NCI-H2227 treated with DMSO at 0.1 percent for 48 hours (cell line): ENCODE measurements around the gene FAM20C.
A peak's percentile ranks its signal among the peaks of the same experiment; 100 is the strongest.

Source experiments
- DNase-seq: peaks from one replicate; lab custom pipeline; 2025; lab: John Stamatoyannopoulos, UW

Gene FAM20C

DNA sequence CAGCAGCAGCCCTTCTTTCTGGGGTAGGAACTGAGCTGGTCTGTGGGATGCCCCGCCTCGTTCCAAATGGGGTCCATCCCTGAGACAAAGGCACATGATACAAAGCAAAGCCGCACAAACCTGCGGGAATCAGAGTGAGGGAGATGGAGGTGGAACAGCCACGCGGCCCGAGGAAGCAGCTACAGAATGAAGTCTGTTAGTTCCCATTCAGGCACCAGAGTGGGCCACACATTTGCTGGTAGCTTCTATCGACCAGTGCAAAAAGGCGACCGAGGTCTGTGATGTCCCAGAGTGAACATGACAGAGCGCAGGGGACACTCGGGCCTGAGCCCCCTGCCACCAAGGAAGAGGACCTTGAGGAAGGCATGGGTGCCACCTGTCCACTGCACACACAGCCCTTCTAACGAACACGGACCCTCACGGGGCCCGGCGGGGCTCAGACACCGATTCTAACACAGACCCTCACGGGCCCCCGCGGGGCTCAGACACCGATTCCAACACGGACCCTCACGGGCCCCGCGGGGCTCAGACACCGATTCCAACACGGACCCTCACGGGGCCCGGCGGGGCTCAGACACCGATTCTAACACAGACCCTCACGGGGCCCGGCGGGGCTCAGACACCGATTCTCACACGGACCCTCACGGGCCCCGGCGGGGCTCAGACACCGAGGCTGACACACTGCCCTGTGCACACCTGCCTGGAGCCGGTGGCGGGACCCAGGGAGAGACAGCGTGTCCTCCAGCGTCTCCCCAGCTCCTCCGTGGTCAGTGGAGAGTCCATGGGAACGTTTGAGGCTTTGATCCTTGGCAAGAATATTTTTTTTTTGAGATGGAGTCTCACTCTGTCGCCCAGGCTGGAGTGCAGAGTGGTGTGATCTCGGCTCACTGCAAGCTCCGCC, 32.8 kb upstream of the FAM20C start:
- no peak for DNase-seq

DNA sequence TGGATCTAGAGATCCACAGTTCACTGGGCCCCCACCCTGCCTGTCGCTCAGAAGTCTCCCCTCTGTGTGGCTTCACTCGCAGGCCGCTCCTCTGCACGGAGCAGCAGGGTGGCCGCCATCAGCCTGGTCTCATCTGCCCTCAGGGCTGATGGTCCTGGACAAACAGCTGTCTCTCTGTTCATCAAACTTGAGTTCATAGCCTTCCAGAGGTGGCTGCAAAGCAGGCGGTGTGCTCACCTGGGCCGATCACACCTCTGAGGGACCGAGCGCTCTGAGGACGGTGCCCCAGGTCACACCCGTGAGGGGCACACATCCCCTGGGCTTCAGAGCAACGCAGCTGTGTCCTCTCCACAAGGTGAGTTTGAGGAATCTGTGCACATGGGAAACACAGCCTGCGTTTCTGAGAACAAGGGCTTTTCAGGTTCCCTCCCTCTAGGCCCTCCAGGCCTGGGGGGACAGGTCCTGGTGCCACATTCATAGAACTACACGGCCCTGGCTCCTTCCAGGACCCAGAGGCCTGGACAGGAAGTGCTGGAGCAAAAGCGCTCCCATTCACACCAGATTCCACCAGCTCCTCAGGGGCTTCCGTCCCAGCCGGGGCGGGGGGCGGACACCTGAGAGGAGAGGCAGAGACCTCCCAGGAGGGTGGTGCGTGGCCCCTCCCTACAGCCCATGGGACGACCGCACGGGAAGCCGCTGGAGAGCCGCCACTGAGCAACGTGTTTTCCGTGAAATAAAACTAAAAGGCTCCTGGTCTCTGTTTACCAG, 31.2 kb upstream of the FAM20C start:
- no peak for DNase-seq

DNA sequence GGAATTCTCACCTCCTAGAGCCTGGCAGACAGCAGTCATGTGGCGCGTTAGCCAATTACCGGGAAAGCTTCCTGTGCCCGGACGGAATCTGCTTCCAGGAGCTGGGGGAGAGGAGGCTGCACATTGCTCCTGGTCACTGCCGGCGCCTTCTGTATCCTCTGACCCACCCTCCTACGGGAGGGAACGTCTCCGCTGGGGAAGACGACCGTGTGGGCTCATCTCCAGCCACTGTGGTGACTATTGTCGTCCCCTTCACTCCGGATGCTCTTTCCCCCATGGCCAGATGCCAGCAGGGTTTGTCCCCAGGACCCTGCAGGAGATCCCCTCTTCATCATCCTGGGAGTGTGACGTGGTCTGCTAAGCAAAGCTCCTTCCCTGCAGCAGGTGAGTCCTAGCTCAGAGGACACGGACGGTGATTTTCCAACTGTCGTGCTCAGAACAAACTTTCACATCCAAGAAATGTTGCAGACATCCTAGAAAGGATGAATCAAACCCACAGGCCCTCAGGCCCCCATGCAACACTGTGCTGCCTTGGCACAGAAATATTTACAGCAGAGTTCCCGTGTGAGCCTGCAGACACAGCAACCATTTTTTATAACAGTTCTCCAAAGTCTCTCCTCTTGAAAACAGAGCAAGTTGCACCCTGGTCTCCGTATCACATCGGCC, 29.6 kb upstream of the FAM20C start:
- peak; percentile 7 for DNase-seq

DNA sequence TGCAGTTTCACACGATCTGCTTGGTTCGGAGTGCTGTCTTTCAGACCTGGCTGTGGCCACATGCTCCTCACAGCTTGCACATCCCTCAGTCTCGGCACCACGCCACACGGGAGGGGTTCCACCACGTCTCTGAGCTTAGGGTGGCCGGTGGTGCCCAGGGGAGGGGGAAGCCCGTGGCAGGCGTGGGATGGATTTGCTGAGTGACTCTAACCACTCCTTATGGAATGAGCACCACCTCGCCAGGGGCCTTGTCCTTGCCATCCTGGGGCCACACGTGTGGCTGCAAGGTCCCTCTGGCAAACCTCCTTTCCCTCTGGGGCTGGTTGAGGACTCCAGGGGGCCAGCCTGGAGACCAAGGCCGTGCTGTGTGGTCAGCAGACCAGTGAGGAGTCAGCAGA, 29.1 kb upstream of the FAM20C start:
- no peak for DNase-seq

DNA sequence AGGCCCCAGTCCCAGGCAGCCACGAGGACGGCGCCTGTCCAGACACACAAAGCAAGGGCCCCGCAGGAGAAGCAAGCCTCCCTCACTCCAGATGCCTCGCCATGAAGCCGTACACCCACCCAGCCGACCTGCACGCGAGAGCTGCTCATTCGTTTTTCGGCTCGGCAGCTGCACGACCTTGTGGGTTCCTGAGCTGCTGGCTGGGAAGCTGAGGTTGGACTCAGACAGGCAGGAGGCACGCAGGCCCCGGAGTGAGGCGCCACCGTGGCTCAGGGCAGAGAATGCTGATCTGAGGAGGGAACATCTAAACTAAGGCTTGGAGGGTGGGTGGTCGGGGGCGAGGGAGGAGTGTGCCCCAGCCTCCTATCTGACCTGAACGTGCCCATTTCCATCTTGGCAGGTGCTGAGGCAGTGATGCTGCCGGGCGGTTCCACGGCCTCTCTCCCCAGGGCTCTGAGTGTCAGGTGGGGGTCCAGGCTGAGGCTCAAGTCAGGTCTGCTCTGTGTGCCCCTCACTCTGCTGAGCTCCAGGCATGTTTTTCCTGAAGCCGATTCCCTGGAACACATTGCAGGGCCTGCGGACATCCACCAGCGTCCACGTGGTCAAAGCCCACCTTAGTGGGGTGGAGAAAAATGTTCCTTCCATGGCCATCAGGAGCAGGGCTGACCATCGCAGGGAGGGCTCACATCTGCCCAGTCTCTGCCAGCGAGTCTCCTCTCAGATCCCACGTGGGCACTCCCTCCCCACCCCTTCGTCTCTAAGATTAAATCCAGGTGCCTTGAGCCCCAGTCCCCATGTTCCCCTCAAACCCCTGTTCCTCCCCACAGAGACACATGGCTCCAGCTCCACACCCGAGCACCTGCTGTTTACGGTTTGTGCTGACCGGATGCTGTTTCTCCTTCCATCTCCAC, 28.1 kb upstream of the FAM20C start:
- no peak for DNase-seq

DNA sequence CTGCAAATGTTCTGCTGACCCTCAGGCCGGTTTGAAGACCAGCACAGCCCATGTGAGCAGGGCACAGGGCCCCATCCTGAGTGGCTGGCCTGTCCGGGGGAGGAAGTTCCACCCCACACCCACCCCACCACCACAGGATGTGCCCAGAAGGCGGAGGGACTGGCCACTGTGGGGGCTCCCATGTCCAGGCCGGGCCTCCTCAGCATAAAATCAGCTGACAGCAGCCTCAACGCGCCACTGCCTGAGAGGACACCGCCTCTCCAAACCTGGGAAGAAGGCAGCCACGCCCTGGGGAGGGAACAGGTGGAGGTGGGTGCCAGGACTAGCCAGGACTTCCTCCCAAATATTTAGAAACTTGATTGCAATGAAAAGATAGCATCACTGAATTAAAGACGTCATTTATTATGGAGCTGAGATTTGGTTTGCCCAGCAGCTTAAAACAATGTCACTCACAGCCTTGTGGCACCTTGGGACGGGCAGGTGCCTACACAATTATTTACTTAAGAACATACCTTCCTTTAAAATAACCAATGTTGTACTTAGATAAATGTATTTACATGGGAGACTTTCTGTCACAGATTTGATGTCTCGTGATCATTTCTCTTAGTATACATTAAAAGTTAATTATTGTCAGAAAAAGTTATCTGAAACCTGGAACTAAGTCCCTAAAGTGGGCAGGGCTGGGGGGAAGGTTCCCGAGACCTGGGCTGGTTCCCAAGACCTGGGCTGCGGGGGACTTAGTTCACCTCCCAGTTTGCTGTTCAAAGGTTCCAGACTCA, 27.3 kb upstream of the FAM20C start:
- no peak for DNase-seq

DNA sequence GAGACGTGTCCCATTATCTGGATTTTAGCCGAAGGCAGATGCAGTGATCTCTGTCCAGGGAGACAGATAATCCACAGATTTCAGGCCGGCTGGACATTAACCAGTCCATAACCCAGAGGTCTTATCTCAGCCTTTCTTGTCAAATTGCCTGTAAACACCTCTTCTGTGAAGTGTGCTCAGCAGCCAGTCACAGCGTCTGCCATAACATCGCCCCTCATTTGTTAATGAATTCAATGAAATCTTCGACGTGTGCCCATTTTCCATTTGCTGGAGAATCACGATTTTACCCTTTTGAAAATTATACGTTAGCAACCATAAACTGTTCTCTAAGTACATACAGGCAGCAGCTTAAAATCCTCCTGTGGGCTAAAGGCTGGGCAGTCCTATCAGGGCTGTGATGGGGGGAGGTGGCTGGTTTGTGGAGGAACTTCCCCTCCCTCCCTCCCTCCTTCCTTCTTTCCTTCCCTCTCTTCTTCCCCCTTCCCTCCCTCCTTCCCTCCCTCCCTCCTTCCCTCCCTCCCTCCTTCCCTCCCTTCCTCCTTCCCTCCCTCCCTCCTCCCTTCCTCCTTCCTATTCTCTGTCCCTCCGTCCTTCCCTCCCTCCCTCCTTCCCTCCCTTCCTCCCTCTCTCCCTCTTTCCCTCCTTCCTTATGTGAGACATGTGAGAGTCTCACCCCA, 26.6 kb upstream of the FAM20C start:
- peak; percentile 15 for DNase-seq

DNA sequence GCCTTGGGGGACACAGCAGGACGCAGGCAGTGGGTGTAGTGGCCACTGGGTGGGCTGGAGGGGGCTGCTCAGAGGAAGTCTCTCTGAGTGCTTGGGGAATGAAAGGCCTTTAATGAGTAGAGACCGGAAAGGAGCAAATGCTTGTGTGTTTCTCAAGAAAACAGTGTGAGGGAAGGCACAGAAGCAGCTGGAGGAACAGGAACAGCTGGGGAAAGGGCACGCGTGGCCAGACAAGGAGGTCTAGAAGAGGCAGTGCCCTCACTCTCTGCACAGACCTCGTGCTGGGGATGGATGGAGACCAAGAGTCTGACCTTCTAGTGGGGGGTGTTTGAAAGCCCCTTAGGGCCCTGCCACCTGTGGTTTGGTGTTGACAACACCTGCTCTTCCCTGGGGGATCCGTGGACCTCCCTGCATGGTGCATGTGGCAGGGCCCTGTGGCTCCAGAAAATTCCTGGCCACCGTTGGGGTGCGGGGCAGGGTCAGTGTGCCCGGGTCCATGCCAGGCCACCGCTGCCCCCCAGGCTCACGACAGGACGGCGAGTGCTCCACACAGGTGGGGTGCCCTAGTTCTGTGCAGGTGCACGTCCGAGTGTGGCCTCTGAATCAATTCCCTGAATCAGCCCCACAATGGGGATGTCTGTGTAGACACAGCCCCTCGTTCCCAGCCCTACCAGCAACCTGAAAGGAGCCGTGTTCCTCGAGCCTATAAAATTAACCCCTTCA, 25.9 kb upstream of the FAM20C start:
- DNase-seq, result no peak

DNA sequence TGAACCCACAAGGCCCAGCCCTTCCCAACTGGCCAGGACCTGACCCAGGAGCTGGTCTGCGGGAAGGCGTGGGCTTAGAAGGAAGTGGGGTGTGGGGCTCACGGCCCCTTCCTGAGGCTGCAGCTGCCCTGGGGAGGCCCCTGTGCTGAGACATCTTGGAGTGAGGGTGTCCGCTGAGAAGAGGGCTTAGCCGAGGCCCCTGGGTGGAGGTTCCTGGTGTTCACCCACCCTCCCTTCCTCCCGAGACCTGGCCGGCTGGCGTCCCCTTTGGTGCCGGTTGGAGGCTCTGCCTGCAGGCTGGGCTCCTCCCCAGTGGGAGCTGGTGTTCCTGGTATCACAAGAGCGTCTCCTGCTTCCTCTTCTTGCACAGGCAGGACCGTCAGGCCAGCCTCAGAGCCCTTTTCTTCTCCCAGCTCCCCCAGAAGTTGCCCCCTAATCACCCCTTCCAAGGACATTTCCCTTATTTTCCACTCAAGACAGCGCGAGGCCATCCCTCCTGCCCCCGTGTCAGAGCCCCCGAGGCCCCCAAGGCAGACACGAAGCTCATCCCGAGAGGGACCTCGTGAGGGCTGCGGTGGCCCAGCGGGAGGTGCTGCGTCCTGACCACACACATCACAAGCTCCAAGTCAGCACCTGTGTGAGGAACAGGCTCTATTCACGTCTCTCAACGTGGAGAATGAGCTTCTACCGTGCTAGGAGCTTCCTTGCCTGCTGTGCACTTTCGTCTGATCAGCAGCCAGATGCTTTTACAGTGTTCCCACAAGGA, 25.1 kb upstream of the FAM20C start:
- no peak for DNase-seq

DNA sequence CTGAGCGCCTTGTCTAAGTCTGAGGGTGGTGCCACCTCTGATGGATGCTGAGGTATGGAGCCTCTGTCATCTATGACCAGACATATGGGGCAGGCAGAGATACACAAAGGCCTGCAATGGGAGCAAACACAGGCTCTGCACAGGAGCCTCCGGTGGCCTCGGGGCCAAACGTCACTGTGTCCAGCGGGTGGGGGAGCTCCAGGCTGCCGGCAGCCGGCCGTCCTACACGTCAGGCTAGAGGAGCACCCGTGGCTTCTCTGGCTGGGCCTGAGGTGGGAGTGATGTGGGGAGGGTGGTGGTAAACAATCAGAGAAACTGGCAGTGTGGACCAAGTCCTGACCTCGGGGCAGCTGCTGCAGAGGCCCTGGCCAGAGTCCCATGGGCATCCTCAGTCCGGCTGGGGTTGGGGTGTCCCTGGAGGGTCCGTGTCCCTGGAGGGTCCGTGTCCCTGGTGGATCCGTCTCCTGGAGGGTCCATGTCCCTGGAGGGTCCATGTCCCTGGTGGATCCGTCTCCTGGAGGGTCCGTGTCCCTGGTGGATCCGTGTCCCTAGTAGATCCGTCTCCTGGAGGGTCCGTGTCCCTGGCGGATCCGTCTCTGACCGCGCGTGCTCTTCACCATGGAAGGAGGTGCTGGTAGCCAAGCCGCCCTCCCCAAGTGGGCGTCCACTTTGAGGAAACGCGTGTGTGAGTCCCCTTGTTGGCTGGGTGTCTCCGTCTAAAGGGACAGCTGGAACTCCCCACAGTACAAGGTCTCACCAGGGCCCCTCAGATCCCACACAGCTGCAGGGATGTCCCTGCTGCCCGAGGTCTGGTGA, 24.2 kb upstream of the FAM20C start:
- no peak for DNase-seq

DNA sequence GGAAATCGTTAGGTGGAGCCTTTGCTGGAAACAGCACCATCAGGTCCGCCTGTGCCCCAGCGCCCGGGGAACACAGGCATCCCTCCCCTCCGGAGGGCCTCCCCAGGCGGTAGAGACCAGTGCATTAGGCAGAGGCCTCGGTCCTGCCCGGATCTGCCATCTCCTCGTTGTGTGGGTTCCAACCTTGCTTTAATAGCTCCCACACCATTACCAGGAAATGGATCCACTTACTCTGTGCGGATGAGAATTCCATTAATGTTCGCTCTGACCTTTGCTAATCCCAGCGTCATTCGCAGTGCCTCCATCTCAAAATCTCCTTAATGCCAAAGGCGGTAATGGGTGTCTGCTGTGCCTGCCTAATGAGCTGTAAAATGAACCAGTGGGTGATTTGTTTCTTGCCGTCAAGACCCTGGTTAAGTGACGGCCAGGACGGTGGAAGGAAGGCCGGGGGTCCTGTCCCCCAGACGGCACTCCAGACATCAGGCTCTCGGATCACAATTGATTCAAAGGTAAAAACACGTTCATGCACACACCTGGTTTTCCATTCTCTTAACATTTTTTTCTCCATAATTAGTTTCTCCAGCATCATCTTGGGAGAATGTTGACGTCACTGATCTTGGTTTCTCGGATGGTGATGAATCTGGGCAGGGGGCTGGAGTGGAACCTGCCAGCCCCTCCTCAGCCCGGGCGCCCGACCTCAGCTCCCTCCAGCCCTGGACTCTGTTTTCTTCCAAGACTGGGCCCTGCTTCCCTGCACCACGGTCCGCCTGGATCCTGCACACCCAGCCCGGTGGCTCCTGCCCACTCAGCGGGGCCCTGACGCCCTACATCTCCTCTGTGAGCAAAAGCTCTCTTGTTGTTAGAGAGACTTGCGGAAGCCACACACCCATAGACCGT, 22.8 kb upstream of the FAM20C start:
- no peak for DNase-seq

DNA sequence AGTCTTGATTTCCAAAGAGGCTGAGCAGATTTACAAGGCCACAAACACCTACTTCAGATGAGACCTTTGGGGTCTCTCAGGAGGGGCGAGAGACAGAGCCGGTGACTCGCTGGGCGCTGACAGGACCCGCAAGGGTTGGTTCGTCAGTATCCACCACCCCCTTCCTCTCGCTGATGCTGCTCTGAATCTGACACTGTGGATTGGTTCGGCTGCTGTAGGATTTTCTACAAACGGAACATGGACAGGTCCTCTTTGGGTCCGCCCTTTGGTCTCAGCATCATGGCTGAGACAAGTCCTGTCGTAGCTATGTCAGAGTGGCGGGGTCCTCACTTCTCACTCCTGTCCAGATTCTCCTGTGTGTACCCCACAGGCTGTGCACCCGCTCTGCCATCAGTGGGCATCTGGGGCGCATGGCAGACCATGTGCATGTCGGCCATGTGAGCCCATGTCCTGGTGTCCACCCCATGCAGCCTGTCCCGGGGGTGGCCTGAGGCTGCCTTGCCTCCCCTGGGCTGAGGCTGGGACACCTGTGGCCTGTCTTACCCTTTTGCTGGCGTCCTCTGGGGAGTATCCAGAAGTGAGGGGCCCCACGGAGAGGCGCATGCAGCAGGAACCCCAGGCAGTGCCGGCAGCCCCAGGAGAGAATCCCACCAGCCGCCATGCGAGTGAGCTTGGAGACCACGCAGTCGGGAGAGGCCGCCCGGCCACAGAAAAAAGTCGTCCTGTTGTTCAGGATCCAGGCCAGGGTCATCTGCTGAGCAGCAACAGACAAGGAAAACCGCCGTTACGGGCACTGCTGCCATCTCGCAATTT, 21.6 kb upstream of the FAM20C start:
- no peak for DNase-seq

DNA sequence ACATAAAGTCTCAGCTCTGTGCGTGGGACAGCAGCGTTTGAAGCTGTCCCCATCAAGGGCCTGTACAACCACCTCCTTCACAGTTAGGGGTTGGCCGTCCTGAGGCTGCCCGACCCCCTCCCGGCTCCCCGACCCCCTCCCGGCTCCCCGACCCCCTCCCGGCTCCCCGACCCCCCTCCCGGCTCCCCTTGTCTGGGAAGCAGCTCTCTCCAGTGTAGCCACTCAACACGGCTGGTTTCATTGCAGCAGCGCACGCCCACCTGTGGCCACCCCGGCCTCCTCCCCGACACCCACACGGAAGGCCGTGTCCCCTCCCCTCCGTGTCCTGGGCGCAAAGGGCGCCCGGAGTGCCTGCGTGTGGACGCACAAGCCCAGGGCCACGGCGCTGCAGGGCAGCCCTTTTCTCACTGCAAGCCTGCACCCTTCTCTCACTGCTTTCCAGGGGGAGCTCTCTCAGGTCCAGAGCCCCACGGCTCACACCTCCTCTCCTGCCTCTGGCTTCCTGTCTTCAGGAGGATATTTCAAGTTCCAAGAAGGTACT, 20.9 kb upstream of the FAM20C start:
- no peak for DNase-seq

DNA sequence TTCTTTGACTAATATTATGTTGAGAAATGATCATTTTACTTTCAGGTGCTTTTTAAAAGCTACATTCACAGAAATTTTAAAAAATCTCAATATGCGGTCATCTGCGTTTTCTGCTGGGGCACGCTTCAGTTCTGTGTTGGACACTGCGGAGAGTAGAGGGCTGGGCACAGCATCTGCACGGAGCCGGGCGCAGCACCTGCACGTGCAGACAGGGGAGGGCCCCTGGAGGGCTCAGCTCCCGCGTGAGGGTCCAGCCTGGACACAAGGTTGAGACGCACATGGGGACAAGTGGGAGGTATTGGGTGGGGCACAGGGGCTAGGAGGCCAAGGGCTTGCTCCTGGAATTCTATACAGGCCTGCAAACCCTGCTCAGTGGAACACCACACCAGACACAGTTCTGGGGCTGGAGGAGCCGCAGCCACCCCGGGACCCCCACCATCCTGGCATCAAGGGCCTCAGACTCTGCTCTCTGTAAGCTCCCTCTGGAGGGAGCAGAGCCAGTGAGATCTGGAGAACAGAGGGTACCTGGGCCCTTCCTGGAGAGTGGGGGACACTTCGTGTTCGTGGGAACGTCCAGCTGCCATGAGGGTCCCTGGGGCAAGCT, 20.4 kb upstream of the FAM20C start:
- no peak for DNase-seq

DNA sequence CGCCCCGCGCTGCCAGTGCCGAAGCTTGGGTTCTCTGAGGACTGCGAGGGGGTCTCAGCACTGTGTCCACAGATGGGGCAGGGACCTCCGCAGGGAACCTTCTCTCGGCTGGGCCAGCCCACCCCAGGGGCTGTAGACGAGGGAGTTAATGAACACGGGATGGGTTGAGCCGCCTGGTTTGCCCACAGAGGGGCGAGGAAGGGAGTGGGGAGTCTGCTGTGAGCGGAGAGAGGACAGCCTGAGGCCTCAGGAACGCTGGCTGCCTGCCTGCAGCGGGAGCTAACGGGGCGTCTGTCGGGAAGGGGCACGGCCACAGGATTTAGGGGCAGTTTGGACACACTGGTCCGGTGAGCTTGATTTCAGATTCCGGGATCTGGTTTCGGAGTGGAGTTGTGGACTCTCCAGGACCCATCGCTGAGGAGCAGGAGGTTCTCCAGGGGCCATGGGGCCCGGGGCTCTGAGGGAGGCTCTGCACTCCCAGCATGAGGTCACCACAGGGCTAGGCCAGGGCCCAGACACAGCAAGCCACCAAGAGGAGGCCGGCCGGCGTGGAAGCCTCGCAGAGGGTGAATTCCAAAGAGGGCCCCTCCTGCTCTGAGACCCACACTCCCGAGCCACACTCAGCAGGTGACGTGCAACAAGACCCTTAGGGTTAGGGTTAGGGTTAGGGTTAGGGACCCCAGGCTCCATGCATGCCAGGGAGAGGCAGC, 19.0 kb upstream of the FAM20C start:
- no peak for DNase-seq
